ENCODE measurements around the gene MALRD1. TPM values are rescaled to one million over a fixed set of nuclear protein-coding genes. Genes with fewer than 3 reads are reported as not detected.

The MALRD1 gene
- total and polyA plus RNA-seq, 4 donors, result 0.17 to 17.9 (median 4.1) TPM

GRCh38 chr10:19651549-19651948 is 602.9 kb downstream of the MALRD1 start:
- H3K4me3 ChIP-seq, result no peak overlapping the region
- no peak for ATAC-seq (ENCODE audit: insufficient read depth, low FRiP score)
- 81 to 82% methylated on average over 1 of the region's 1 CpG for WGBS, 2 donors
- H3K9ac ChIP-seq (ENCODE audit: insufficient read depth in 1 of 2, low read length in 2 of 2), result no peak overlapping the region
- peaks cover 0 to 5% (median 0%) of the 10 kb centered on the region in 5 donors for H3K4me1 ChIP-seq (ENCODE audit: control insufficient read depth in 5 of 5, insufficient read depth in 5 of 5, low read length in 5 of 5)
- no peaks in the 10 kb centered on the region for H3K27me3 ChIP-seq (ENCODE audit: control insufficient read depth in 3 of 3, insufficient read depth in 3 of 3, low read length in 2 of 3)
- H3K36me3 ChIP-seq (ENCODE audit: control insufficient read depth in 4 of 4, insufficient read depth in 4 of 4, low read length in 4 of 4), result no peaks in the 10 kb centered on the region
- TF ChIP-seq, protein P1, sequence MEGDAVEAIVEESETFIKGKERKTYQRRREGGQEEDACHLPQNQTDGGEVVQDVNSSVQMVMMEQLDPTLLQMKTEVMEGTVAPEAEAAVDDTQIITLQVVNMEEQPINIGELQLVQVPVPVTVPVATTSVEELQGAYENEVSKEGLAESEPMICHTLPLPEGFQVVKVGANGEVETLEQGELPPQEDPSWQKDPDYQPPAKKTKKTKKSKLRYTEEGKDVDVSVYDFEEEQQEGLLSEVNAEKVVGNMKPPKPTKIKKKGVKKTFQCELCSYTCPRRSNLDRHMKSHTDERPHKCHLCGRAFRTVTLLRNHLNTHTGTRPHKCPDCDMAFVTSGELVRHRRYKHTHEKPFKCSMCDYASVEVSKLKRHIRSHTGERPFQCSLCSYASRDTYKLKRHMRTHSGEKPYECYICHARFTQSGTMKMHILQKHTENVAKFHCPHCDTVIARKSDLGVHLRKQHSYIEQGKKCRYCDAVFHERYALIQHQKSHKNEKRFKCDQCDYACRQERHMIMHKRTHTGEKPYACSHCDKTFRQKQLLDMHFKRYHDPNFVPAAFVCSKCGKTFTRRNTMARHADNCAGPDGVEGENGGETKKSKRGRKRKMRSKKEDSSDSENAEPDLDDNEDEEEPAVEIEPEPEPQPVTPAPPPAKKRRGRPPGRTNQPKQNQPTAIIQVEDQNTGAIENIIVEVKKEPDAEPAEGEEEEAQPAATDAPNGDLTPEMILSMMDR (IDR thresholded peaks at IDR 0.05; ENCODE audit: control extremely low read depth, extremely low read depth), result no peak
- DNase-seq, result peak; percentile 33 to 82 (median 69)
- H3K27ac ChIP-seq (ENCODE audit: low read depth in 1 of 2, low read length in 1 of 2), result peak overlapping the region in 1 of 2 donors; percentile 26
- H3K9me3 ChIP-seq (ENCODE audit: control insufficient read depth in 4 of 4, insufficient read depth in 3 of 4, low read length in 3 of 4), result no peaks in the 10 kb centered on the region

DNA sequence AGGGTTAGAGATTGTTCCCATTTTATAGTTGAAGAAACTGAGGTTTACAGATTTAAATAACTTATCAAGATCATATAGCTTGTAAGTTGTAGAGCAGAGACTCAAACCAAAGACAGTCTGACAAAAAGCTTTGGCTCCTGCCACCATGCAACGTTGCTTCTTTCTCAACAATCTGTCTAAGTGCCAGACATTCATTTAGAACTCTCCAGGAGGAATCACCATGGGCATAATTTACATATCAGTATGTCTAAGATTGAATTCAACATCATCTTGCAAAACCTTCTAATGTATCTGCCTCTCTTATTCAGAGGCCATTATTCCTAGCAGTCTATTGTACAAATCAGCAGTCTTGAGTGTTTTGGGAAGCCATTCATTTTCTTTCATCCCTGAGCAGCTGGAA is 604.1 kb downstream of the MALRD1 start:
- Histone ChIP-seq H3K27ac (ENCODE audit: low read depth in 1 of 2, low read length in 1 of 2) (no peak overlapping the region), H3K9me3 (ENCODE audit: control insufficient read depth in 4 of 4, insufficient read depth in 3 of 4, low read length in 3 of 4) (no peaks in the 10 kb centered on the region), H3K27me3 (ENCODE audit: control insufficient read depth in 3 of 3, insufficient read depth in 3 of 3, low read length in 2 of 3) (no peaks in the 10 kb centered on the region), H3K36me3 (ENCODE audit: control insufficient read depth in 4 of 4, insufficient read depth in 4 of 4, low read length in 4 of 4) (no peaks in the 10 kb centered on the region), H3K4me3 (no peak overlapping the region), H3K9ac (ENCODE audit: insufficient read depth in 1 of 2, low read length in 2 of 2) (no peak overlapping the region), H3K4me1 (ENCODE audit: control insufficient read depth in 5 of 5, insufficient read depth in 5 of 5, low read length in 5 of 5) (no peaks in the 10 kb centered on the region)
- TF ChIP-seq, protein P1 (IDR thresholded peaks at IDR 0.05; ENCODE audit: control extremely low read depth, extremely low read depth), result no peak
- ATAC-seq (ENCODE audit: insufficient read depth, low FRiP score) (no peak), DNase-seq (peak in 2 of 3 donors; percentile 23 to 41)
- WGBS, 2 donors, result 61 to 77% methylated on average over 1 of the region's 1 CpG

DNA sequence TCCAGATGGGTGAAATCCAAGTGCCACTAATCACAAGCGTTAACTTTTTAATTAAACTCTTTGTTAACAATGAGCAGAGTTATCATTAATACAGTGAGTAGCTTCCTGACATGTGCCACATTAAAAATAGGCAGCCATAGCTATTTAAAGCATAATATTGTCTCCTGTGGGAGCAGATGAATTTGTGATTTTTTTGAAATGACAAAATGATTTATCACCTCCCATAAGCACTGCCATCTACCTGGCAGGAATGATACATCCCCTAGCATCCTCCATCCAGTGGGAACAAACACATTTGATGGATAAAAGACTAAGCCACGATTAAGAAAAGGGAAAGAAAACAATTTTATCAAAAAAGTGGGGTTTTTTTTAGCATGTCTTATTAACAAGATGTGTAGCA is 605.3 kb downstream of the MALRD1 start:
- 64 to 80% methylated on average over 2 of the region's 2 CpGs for WGBS, 2 donors
- TF ChIP-seq, protein P1 (IDR thresholded peaks at IDR 0.05; ENCODE audit: control extremely low read depth, extremely low read depth), result no peak

GRCh38 chr10:19654576-19654975 is 606.0 kb downstream of the MALRD1 start:
- Histone ChIP-seq H3K27ac (ENCODE audit: low read depth in 1 of 2, low read length in 1 of 2) (no peak overlapping the region), H3K9ac (ENCODE audit: insufficient read depth in 1 of 2, low read length in 2 of 2) (no peak overlapping the region), H3K27me3 (ENCODE audit: control insufficient read depth in 3 of 3, insufficient read depth in 3 of 3, low read length in 2 of 3) (no peaks in the 10 kb centered on the region), H3K9me3 (ENCODE audit: control insufficient read depth in 4 of 4, insufficient read depth in 3 of 4, low read length in 3 of 4) (no peaks in the 10 kb centered on the region), H3K4me3 (no peak overlapping the region), H3K4me1 (ENCODE audit: control insufficient read depth in 5 of 5, insufficient read depth in 5 of 5, low read length in 5 of 5) (no peaks in the 10 kb centered on the region), H3K36me3 (ENCODE audit: control insufficient read depth in 4 of 4, insufficient read depth in 4 of 4, low read length in 4 of 4) (no peaks in the 10 kb centered on the region)
- WGBS, 2 donors, result 44 to 58% methylated on average over 3 of the region's 3 CpGs
- TF ChIP-seq, protein P1 (IDR thresholded peaks at IDR 0.05; ENCODE audit: control extremely low read depth, extremely low read depth), result no peak
- DNase-seq (no peak), ATAC-seq (ENCODE audit: insufficient read depth, low FRiP score) (no peak)

More for the DNA sequence above, 605.3 kb downstream of the MALRD1 start:
- H3K4me1 ChIP-seq (ENCODE audit: control insufficient read depth in 5 of 5, insufficient read depth in 5 of 5, low read length in 5 of 5), result no peaks in the 10 kb centered on the region
- H3K4me3 ChIP-seq, result no peak overlapping the region
- H3K27ac ChIP-seq (ENCODE audit: low read depth in 1 of 2, low read length in 1 of 2), result no peak overlapping the region
- no peak overlapping the region for H3K9ac ChIP-seq (ENCODE audit: insufficient read depth in 1 of 2, low read length in 2 of 2)
- DNase-seq (no peak), ATAC-seq (ENCODE audit: insufficient read depth, low FRiP score) (no peak)
- H3K27me3 ChIP-seq (ENCODE audit: control insufficient read depth in 3 of 3, insufficient read depth in 3 of 3, low read length in 2 of 3), result no peaks in the 10 kb centered on the region
- H3K36me3 ChIP-seq (ENCODE audit: control insufficient read depth in 4 of 4, insufficient read depth in 4 of 4, low read length in 4 of 4), result no peaks in the 10 kb centered on the region
- no peaks in the 10 kb centered on the region for H3K9me3 ChIP-seq (ENCODE audit: control insufficient read depth in 4 of 4, insufficient read depth in 3 of 4, low read length in 3 of 4)
